ENCODE results near the gene MRFAP1.

DNA sequence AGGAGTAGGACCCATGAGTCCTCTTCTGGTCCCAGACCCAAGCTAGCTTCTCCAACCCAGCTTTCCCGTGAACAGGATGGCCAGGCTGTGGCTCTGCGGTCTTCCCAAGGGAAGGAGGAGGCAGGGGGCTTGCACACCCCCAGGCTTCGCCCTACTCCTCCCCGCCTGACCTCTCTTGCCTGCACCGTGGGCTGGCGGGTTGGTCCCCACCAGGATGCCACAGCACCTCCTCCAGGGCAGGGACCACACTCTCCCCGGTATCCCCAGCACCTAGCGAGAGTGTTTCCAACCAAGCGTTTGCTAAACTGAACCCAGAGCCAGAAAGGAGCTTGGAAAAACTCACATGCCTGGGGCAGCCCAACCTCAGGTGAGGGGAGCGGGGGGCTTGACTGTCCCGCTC lies 44.2 kb downstream of the MRFAP1 start:
- TF ChIP-seq POLR2A (IDR thresholded peaks at IDR 0.05; ENCODE audit: low read length) (no peak), GATA1 (IDR thresholded peaks at IDR 0.05; ENCODE audit: low read depth, low read length) (no peak)

Data from erythroblast (primary cell).